HG03354 (cell line): ENCODE data around the gene EIF2AK3.
"Not testable (repeated sequence)": the region's sequence is repeated elsewhere in the genome, so short reads cannot be mapped to it uniquely, and the experiment has no call there.

ENCODE experiments used
- ATAC-seq: cut with Tn5 transposase; IDR thresholded peaks from one replicate; pipeline ENCODE4 v1.9.1; 2021; ENCODE audit warnings: mild to moderate bottlenecking; ENCODE audit not compliant: unreplicated experiment, poor library complexity, severe bottlenecking

The EIF2AK3 gene

GRCh38 chr2:88627055-88627855 is at the start of gene EIF2AK3:
Gene EIF2AK3 (minus strand): TSS chr2:88627464. CDS start chr2:88627274, 190 bp downstream.
- peak; percentile 90 for ATAC-seq

- ATAC-seq, result no peak
Measured at GRCh38 chr2:88673363-88673762, 46.1 kb upstream of the EIF2AK3 start.

DNA sequence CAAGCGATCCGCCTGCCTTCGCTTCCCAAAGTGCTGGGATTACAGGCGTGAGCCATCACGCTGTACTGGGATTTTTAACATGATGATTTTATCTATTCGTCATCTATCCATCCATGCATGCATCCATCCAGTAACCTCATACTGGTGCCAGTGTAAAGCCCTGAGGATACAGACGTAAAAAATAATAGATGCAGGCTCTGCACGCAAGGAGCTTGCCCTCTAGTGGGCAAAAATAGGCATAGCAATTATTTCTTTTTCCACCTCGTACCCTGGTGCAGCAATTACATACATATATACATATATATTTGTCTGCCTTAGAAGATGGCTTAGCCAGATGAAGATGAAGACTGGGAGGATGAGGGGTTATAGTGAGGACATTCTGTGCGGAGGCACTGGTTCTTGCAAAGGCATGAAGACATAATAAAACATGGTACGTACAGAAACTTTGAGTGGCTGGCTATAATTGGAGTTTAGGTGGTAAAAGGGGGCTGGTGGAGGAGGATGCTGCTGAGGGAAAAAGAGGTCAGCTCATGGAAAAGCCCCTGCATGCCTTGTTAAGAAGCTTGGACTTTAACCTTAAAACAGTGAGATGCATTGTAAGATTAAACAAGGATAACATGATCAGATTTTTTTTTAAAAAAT is 44.6 kb upstream of the EIF2AK3 start:
- ATAC-seq, result peak; percentile 57

DNA sequence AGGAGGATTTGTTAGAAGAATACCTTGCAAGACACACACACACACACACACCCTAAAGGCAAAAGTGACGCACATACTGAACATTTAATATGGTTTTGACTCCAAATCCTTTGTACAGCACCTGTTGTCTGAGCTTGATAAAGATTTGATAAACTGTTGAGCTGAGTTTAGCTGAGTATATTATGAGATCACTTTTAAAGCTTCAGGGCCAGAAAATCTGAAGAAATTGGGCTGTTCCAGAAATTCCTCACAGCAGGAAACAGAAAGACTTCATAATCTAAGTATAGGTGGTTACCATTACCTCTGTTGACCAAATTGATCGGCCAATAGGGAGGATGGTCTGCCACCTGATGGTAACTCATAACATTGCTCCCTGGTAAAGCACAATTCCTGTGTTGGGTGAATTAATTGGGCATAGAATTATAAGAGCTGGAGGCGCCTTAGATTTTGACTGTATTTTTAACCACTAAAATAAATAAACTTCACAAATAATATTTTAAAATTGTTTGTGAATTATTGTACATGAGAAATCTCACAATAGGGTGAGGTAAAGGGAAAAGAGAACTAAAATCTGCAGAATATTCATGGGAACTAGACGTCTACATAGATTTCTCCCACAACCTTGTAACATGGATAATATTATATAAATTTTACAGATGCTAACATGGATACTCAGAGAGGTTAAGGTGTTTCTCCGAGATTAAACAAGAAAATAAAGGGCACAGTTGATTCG is 42.4 kb upstream of the EIF2AK3 start:
- ATAC-seq, result peak; percentile 91

DNA sequence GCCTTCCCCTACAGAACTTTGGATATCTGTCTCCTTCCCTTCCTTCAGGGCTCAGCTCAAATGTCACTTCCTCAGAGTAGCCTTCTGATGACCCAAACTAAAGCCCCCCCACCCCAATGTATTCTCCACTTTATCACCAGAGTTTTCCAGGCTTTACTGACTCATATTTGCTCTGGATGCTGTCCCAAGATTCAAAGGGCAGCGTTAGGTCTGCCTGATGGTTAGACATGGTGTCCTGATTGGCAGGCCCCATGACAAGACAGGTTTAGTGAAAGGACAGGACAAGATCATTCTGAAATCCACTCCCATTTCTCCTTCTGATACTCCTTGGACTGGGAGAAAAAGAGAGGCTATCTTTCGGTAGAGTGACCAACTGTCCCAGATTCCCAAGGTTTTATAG is 41.6 kb upstream of the EIF2AK3 start:
- ATAC-seq, result no peak

DNA sequence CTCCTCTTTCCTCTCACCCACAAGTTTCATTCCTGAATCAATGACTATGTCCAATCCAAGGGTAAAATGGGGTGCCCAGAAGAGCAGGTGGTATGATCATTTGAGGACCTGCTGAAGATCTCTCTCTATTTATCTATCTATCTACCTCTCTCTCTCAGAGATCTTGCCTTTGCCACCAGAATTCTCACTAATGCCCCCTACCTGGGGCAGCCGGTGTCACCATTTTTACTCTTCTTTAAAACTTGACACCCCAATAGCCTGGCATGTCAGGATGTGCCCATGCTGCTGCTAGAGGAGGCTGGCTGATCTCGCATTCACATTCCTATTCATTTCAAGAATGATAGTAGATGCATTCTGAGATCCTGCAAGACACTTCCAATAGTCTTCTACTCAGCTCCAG is 40.0 kb upstream of the EIF2AK3 start:
- no peak for ATAC-seq

GRCh38 chr2:88666576-88666975 is 39.3 kb upstream of the EIF2AK3 start:
- ATAC-seq, result no peak

DNA sequence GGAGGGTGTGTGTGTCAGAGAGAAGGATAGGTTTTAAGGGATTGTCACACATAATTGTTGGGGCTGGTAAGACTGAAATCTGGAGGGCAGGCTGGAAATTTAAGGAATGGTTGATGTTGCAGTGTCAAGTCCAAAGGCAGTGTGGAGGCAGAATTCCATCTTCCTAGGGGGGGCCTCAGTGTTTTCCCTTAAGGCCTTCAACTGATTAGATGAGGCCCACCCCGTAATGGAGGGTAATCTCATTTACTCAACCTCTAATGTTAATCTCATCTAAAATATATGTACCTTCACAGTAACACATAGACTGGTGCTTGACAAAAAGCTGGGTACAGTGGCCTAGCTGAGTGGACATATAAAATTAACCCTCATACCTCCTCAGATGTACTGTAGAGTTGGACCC is 33.4 kb upstream of the EIF2AK3 start:
- ATAC-seq, result no peak

DNA sequence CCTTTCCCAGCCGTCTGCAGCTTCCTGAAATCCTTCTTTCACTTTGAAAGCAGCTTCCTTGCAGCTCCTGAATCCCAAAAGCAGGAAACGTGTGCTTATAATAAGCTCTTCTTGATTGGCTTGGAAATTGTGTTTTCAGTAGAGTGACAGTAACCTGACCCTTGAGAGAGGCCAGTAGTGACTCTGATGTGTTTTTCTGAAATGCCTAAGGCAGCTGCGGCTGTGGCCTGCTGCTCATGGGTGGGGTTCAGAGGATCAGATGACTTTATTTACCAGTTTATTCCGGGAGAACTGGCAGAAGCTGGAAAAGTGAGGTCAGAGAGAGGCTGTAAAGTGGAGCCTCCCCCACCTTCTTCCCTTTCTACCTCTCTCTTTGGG is 32.3 kb upstream of the EIF2AK3 start:
- no peak for ATAC-seq

- no peak for ATAC-seq
Measured at GRCh38 chr2:88658881-88659537, 31.7 kb upstream of the EIF2AK3 start.

- no peak for ATAC-seq
Measured at GRCh38 chr2:88658326-88658725, 31.1 kb upstream of the EIF2AK3 start.

GRCh38 chr2:88657131-88657530 is 29.9 kb upstream of the EIF2AK3 start:
- no peak for ATAC-seq

DNA sequence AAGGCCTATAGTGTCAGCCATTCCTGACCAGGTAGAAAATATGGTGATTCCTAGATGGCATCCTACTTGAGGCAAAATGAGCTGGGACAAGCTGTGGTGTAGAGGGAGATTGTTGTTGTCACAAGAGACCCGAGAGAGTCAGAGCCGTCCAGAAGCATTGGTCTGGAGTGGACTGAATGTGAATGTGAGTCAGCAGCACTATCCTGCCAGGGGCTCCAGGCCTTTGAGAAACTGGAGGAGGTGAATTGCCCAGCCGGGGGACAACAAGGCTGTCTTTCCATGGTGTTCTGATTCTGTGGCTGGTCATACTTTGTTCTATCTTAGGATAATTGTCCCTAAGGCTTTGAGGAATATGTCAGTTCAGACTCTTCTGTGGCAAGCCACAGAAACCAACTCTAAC is 29.4 kb upstream of the EIF2AK3 start:
- no peak for ATAC-seq

DNA sequence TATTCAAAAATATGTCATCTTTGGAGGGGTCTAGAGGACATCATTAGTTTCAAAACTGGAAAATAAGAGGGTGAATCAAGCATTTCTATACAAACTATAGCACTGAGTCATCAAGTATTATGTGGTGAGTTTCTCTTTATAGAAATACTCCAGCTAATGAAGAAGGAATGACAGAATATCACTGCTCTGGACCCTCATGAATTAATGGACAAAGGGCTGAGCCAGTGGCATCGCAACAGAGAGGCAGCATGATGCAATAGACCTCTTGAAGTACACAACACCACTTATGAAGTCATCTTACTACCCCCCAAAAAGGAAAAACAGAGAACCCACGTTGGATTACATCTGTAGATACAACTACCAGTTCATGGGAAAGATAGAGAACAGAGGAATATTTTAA is 27.4 kb upstream of the EIF2AK3 start:
- ATAC-seq, result no peak

DNA sequence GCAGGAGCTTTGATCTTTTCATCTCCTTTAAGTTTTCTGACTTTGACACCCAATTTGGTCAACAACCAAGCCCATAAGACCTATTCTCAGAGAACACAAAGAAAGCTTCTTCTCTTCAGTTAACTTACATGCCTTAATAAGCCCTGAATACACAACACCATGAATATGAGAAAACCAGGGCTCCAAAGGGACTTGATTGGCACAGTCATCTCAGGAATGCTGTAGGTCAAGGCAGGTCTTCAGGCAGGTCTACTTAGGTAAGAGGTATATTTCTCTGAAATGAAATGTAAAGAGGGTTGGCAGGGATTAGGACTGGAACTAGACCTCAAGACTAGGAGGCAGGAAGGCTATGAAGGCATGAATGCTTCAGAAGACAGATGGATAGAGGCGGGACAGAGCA is 24.4 kb upstream of the EIF2AK3 start:
- ATAC-seq, result no peak

GRCh38 chr2:88645291-88645882 is 18.1 kb upstream of the EIF2AK3 start:
- not testable (repeated sequence) for ATAC-seq

DNA sequence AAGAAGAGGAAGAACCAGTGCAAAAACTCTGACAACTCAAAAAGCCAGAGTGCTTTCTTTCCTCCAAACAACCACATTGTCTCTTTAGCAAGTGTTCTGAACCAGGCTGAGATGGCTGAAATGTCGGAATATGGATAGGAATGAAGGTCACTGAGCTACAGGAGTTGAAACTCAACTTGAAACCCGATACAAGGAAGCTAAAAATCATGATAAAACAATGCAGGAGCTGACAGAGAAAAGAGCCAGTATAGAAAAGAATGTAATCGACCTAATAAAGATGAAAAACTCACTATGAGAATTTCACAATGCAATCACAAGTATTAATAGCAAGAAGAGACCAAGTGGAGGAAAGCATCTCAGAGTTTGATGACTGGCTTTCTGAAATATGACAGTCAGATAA is 15.0 kb upstream of the EIF2AK3 start:
- no peak for ATAC-seq

GRCh38 chr2:88641330-88641729 is 14.1 kb upstream of the EIF2AK3 start:
- no peak for ATAC-seq

DNA sequence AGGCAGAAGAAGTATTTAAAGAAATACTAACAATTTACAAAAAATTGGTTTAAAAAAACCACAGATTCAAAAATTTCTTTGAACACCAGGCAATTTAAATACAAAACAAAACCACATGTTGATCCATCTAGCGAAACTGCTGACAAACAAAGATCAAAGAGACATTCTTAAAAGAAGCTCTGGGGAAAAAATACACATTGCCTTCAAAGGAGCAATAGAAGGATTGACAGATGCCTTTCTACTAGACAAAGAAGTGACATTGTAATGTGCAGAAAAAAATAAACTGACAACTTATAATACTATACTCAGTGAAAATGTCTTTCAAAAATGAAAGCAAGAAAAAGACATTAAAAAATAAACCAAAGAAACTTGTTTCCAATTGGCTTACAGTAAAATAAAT is 12.6 kb upstream of the EIF2AK3 start:
- ATAC-seq, result no peak

DNA sequence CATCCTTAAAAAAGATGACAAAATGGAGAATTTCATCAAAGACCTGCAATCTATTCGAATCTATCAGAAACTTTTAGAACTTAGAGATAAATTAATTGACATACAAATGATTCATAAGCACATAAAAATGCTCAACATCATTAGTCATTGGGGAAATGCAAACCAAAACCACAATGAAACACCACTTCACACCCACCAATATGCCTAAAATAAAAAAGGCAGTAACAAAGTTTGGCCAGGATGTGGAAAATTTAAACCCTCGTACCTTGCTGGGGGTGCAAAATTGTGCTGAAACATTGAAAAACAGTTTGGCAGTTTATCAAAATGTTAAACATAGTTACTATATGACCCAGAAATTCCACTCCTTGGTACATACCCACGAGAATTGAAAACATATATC is 11.5 kb upstream of the EIF2AK3 start:
- no peak for ATAC-seq
